ENCODE data around the gene INPP4A. TPM values are rescaled to one million over a fixed set of nuclear protein-coding genes. Genes with fewer than 3 reads are reported as not detected.
A peak's percentile ranks its signal among the peaks of the same experiment; 100 is the strongest.

Gene INPP4A
- total RNA-seq, 1 donor from 2014 or later: 8.2 TPM

- ATAC-seq: no peak
These were observed 70.8 kb downstream of the INPP4A start for GRCh38 chr2:98515250-98515991.

GRCh38 chr2:98516571-98516970, 71.9 kb downstream of the INPP4A start:
- no peak for ATAC-seq

DNA sequence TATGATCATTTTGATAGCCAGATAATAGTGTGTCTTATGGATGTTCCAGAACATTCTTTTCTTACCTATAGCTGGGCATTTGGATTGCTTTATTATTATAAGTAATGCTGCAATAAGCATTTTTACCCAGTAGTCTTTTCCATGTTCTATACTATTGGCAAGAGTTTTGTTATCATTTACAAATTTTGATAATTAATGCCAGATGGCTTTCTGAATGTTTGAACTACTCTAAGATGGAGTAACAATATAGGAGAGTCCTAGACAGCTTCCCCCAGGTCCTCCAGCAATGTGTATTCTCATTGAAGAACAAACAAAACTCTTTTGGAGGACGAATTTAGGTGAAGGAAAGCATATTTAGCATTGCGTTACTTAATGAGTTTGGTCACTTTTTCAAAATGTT, 73.0 kb downstream of the INPP4A start:
- no peak for ATAC-seq

- ATAC-seq: peak; percentile 27
These were observed 73.4 kb downstream of the INPP4A start for GRCh38 chr2:98518101-98518500.

DNA sequence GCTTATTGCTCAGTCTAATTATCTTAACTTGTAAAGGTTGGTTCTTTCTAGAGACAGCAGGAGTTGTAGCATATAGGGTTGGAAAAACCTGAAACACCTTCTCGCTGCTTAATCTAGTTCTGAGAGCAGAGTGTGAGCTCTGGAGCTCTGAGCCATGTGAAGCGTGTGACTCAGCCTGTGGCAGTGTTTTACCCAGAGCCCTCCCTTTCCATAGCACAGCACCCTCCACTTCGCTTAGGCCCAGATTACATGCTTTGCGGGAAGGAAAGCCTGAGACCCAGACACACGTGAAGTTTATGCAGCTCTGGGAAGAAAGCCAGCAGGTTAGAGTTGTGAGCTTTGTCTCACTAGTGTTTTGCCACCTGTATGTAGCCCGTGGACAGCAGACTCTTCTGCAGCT, 74.5 kb downstream of the INPP4A start:
- ATAC-seq: peak; percentile 53

DNA sequence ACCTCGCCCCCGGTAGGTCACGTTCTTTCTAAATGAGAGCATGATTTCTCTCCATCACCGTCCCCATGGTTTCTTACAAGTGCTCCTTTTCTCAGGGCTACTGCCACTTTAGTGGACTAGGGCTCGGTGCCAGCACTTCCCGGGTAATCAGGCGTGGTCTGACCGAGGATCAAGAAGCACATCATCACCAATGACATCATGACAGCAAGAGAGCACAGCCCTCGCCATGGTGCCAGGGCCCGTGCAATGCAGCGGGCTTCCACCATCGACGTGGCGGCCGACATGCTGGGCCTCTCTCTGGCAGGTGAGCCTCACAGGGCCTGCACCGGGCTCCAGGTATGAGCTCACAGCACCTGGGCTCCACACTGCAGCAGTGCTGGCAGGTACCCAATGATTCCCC, 75.2 kb downstream of the INPP4A start:
- ATAC-seq: no peak

- no peak for ATAC-seq
These were observed 76.1 kb downstream of the INPP4A start for GRCh38 chr2:98520806-98521205.

DNA sequence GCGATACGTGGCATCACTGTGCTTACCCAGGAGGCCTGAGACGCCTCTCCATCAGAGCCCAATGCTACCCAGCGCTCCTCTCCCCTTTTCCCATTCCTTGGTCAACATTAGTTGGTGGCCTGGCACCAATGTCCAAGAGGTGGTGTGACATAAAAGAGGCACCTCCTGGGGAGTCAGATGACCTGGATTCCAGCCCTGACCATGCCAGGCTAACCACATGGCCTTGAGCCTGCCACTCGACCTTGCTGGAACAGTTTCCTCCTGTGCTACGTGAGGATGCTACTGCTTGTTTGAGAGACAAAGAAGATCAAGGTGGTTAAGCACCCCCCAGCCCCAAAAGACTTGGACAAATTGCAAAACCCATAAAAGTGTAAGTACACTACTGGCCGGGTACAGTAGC, 76.6 kb downstream of the INPP4A start:
- no peak for ATAC-seq

GRCh38 chr2:98522854-98523253, 78.2 kb downstream of the INPP4A start:
- no peak for ATAC-seq

DNA sequence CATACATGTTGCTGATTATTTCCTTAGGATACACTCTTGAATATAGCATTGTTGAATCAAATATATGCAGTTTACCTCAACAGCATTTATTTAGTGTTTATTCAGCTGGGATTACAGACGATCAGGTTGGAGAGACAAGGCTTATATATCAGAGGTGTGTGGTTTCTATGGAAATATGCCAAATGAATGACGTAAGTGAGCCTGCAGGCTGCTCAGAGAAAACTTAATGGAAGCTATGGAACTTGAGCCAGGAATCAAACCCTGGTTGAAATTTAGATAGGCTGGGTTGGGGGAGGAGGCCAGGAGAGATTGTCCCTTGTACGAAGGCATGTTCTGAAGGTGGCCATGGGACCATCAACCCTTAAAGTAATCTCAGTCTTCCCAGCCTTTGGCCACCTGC, 79.5 kb downstream of the INPP4A start:
- no peak for ATAC-seq

DNA sequence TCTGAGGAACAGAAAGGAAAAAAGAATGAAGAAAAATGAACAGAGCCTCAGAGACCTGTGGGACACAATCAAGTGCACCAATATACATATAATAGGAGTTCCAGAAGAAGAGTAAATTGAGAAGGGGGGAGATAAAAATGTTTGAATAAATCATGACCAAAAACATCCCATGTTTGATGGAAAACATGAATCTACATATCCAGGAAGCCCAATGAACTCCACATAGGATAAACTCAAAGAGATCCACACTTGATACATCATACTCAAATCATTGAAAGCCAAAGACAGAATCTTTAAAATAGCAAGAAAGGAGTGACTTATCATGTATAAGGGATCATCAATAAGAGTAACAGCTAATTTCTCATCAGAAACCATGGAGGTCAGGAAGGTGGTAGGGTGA, 83.7 kb downstream of the INPP4A start:
- no peak for ATAC-seq

DNA sequence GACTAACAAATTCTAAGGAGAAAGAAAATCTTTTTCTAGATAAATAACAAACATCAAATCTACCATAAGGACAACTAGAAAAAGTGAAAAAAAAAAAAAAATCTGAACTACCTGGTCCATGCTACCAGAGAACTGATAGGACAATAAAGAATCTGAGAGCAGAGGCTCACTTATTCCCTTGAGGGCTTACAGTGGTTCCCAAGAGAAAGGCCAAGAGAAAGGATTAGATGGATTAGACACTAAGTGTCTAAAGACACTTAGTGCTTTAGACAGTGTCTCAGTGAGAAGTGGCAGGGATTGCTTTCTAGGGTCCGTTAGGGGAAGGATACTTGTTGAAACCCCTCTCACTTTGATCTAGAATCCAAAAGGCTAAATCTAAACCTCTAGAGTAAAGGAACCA, 85.5 kb downstream of the INPP4A start:
- ATAC-seq: no peak

- no peak for ATAC-seq
These were observed 88.1 kb downstream of the INPP4A start for GRCh38 chr2:98532756-98533155.

DNA sequence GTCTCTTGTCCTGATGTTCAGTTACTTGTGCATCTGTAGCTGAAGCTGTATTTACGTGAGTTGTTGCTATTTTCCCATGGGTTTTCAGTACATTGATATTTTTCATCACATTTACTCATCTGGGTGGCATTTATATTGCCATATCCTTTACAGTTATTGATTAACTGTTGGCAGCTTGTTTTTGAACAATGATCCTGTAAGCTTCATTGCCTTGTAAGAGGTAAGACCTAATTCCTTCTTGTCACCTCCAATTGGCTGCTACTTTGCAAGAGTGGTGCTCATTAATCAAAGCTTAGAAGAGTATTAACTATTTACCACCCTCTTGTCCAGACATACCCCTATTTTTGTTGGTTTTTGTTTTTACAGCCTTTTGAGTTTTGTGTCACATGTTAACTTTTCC, 88.9 kb downstream of the INPP4A start:
- no peak for ATAC-seq

GRCh38 chr2:98534761-98535160, 90.1 kb downstream of the INPP4A start:
- ATAC-seq: no peak

DNA sequence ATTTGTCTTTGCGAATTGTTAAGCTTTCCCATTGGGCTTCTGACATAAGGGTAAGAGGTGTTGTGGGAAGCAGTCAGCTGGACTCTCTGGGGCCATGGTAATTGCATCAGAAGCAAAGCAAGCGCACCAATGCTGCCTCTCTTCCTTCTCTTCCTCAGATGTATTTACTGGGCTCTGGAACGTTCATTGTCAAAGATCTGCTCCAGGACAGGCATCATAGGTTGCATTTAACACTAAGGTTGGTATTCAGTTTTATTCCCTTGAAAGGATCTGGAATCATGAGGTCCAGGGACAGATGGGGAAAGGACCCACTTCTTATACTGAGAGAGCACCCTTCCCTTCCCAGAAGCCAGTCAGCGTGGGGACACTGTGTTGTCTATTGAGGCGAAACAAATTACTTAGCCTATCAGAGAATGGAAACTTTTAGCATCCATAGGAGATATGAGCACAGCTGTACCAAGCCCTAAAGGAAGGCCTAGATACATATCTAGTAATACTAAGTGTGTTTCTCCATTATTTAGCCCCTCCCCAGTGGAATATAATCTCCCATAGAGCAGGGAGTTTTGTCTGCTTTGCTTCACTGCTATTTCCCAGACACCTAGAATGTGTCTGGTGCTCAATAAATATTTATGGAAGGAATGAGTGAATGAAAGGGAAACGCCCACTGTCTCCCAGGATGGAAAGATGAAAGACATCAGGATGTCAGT, 91.5 kb downstream of the INPP4A start:
- no peak for ATAC-seq

DNA sequence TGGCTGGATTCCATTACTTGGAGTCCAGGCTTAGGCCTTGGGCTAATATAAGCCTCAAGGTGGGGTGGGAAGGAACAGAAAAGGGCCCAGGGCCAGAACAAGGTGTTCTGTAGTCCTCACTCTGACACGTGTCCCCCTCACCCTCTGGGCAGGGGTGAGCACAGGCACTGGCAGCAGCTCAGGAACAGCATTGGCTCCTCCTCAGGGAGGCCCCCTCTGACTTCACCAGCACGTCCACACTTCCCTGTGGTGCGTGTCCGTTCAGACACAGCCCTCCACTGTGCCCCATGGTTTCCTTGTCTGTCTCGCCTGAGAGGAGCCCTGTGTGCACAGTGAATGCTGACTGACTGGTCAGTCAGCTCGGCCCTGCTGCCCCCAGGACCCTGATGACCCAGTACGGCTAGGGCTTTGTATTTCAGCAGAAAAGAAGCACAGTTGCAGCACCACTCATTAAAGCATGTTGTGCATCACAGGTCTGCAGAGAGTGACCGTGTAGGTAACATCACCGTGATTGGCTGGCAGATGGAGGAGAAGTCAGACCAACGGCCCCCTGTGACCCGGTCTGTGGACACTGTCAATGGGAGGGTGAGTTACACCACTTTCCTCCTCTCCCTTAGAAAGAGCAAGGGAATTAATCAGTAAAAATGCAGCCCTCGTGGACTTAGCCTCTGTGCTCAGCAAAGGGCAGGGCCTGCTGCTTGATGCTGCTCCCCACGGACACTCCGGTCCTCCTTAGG, 92.9 kb downstream of the INPP4A start:
- ATAC-seq: no peak

GRCh38 chr2:98538280-98539041, 93.8 kb downstream of the INPP4A start:
- ATAC-seq: no peak

- ATAC-seq: no peak
These were observed 94.5 kb downstream of the INPP4A start for GRCh38 chr2:98539056-98539735.

DNA sequence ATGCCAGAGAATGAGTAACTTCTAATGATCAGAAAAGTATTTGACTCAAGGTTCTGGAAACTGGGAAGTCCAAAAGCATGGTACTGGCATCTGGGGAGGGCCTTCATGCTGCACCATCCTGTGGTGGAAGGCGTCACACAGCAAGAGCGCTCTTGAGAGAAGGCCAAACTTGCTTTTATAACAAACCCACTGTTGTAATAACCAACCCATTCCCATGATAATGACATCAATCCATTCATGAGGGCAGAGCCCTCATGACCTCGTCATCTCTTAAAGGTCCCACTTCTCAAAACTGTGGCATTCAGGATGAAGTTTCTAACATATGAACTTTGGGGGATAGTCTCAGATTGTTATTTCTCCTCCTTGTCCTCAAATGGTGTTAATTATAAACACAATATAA, 95.9 kb downstream of the INPP4A start:
- no peak for ATAC-seq

GRCh38 chr2:98541489-98541888, 96.8 kb downstream of the INPP4A start:
- no peak for ATAC-seq

DNA sequence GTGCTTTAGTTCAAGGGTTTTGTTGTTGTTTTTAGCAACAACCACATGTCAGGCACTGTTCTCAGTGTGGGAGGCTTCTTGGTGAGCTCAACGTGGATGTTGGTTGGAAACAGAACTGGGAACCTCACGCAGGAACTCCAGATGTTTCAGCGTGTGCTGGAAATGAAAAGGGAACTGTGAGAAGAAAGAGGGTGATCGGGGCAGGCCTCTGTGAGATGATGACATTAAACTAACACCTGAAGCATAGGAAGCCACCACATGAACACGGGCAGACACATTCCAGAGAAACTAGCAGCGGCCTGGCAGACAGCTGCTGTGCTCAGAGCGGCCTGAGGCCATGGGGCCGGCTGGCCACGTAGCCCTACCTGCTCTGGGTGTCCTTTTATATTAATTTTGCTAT, 97.2 kb downstream of the INPP4A start:
- no peak for ATAC-seq
